ENCODE data around the gene GPR119.

DNA sequence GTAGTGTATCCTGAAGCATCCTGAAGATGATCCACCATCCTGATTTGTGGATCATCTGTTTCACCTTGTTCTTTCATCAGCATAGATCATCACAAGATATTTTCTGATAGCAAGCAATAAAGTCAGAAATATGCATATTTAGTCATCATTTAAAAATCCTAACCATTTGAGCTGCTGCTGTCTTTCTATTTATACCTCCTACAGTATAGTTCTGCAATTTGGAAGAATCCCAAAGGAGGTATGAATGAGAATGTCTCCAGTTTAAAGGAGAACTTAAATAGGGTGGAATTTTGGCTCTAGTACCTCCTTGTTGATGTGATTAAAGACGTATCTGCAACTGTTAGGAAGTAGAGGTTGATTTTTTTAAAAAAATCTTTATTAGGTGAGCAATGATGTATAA lies 38.2 kb downstream of the GPR119 start:
- TF ChIP-seq, protein P1, sequence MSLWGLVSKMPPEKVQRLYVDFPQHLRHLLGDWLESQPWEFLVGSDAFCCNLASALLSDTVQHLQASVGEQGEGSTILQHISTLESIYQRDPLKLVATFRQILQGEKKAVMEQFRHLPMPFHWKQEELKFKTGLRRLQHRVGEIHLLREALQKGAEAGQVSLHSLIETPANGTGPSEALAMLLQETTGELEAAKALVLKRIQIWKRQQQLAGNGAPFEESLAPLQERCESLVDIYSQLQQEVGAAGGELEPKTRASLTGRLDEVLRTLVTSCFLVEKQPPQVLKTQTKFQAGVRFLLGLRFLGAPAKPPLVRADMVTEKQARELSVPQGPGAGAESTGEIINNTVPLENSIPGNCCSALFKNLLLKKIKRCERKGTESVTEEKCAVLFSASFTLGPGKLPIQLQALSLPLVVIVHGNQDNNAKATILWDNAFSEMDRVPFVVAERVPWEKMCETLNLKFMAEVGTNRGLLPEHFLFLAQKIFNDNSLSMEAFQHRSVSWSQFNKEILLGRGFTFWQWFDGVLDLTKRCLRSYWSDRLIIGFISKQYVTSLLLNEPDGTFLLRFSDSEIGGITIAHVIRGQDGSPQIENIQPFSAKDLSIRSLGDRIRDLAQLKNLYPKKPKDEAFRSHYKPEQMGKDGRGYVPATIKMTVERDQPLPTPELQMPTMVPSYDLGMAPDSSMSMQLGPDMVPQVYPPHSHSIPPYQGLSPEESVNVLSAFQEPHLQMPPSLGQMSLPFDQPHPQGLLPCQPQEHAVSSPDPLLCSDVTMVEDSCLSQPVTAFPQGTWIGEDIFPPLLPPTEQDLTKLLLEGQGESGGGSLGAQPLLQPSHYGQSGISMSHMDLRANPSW (CRISPR knock-in tag; conservative IDR thresholded peaks at IDR 0.05; ENCODE audit: low read depth), result no peak
- TF ChIP-seq, protein P2, sequence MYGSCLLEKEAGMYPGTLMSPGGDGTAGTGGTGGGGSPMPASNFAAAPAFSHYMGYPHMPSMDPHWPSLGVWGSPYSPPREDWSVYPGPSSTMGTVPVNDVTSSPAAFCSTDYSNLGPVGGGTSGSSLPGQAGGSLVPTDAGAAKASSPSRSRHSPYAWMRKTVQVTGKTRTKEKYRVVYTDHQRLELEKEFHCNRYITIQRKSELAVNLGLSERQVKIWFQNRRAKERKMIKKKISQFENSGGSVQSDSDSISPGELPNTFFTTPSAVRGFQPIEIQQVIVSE (CRISPR knock-in tag; IDR thresholded peaks at IDR 0.05; ENCODE audit: borderline replicate concordance), result no peak
- TF ChIP-seq, protein P3, sequence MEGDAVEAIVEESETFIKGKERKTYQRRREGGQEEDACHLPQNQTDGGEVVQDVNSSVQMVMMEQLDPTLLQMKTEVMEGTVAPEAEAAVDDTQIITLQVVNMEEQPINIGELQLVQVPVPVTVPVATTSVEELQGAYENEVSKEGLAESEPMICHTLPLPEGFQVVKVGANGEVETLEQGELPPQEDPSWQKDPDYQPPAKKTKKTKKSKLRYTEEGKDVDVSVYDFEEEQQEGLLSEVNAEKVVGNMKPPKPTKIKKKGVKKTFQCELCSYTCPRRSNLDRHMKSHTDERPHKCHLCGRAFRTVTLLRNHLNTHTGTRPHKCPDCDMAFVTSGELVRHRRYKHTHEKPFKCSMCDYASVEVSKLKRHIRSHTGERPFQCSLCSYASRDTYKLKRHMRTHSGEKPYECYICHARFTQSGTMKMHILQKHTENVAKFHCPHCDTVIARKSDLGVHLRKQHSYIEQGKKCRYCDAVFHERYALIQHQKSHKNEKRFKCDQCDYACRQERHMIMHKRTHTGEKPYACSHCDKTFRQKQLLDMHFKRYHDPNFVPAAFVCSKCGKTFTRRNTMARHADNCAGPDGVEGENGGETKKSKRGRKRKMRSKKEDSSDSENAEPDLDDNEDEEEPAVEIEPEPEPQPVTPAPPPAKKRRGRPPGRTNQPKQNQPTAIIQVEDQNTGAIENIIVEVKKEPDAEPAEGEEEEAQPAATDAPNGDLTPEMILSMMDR (IDR thresholded peaks at IDR 0.05), result no peak
- TF ChIP-seq, protein P4, sequence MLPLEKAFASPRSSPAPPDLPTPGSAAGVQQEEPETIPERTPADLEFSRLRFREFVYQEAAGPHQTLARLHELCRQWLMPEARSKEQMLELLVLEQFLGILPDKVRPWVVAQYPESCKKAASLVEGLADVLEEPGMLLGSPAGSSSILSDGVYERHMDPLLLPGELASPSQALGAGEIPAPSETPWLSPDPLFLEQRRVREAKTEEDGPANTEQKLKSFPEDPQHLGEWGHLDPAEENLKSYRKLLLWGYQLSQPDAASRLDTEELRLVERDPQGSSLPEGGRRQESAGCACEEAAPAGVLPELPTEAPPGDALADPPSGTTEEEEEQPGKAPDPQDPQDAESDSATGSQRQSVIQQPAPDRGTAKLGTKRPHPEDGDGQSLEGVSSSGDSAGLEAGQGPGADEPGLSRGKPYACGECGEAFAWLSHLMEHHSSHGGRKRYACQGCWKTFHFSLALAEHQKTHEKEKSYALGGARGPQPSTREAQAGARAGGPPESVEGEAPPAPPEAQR (CRISPR knock-in tag; IDR thresholded peaks at IDR 0.05), result no peak
